Hepatocyte (in vitro differentiated cells): ENCODE measurements around the gene DEFB114.

Experiments used
- CTCF ChIP-seq: fragments of 200-600 bp; sonication (generic); IDR thresholded peaks from 2 replicates; pipeline ENCODE4 v1.5.1; 2016; ENCODE audit warnings: antibody characterized with exemption, mild to moderate bottlenecking; ENCODE audit not compliant: poor library complexity
- EZH2 ChIP-seq: fragments of 200-600 bp; sonication (generic); IDR thresholded peaks from 2 replicates; pipeline ENCODE4 v1.6.1; 2016; ENCODE audit warnings: antibody characterized with exemption, mild to moderate bottlenecking, borderline replicate concordance

- TF ChIP-seq CTCF, result no peak
- TF ChIP-seq EZH2, result no peak
These were observed 23.9 kb downstream of the DEFB114 start for GRCh38 chr6:49939993-49940498.
